Left forelimb (tissue), 1 donor: ENCODE results near the gene NYNRIN.
"Not testable (repeated sequence)": the region's sequence is repeated elsewhere in the genome, so short reads cannot be mapped to it uniquely, and the experiment has no call there.

ENCODE experiments used
- DNase-seq: peaks from one replicate; pipeline ENCODE4 v3.0.0-alpha.2; 2018; ENCODE audit warnings: low spot score

The NYNRIN gene

DNA sequence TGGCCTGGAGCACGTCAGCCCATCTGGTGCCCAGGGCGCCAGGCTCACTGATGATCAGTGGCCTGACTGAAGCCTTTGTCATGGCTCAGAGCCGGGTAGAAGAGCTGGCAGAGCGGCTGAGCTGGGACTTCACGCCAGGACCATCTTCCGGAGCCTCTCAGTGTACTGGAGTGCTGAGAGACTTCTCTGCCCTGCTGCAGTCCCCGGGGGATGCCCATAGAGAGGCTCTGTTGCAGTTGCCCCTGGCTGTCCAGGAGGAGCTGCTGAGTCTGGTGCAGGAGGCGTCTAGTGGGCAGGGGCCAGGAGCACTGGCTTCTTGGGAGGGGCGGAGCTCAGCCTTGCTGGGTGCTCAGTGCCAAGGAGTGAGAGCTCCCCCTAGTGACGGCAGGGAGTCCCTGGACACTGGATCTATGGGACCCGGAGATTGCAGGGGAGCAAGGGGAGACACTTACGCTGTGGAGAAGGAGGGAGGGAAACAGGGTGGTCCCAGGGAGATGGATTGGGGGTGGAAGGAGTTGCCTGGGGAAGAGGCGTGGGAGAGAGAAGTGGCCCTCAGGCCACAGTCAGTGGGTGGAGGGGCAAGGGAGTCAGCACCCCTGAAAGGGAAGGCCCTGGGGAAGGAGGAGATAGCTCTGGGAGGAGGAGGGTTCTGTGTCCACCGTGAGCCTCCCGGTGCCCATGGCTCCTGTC lies 32.9 kb downstream of the NYNRIN start:
- peak; percentile 86 for DNase-seq

- DNase-seq: peak; percentile 61
Observed at GRCh38 chr14:24432259-24433131, 33.7 kb downstream of the NYNRIN start.

DNA sequence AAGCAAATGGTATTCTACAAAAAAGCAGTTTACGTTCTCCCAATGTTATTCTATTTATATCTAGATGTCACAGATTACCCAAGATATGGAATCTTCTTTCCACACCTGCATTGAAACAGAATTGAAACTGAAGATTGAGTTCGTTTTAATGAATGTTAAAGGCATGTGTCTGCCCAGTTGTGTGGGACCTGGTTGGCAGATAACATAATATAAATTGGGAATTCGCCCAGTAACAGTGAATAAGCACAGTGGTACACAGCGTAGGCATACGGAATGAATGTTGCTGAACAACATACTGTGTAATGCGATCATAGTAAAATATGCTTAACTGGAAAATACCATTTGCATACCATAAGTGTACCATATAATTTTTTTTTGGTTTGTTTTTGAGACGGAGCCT lies 35.2 kb downstream of the NYNRIN start:
- no peak for DNase-seq

DNA sequence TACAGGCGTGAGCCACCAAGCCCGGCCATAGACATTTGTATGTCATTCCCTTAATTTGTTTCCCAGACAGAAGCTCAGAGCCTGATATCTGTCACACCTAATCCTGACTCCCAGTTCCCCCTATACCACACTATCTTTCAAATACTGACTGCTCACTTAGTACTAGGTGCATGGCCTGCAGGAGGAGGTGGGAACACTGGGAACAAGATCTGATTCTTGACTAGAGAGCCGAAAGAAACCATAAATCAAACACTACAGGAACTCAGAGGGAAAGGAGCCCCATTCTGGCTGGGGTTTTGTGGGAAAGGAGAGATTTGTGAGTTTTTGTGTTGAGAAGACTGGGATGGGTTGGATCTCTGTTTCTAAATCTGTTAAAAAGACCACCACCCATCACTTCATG lies 35.9 kb downstream of the NYNRIN start:
- DNase-seq: no peak

- no peak for DNase-seq
Observed at GRCh38 chr14:24435192-24435810, 36.5 kb downstream of the NYNRIN start.

- no peak for DNase-seq
Observed at GRCh38 chr14:24435998-24436354, 37.2 kb downstream of the NYNRIN start.

DNA sequence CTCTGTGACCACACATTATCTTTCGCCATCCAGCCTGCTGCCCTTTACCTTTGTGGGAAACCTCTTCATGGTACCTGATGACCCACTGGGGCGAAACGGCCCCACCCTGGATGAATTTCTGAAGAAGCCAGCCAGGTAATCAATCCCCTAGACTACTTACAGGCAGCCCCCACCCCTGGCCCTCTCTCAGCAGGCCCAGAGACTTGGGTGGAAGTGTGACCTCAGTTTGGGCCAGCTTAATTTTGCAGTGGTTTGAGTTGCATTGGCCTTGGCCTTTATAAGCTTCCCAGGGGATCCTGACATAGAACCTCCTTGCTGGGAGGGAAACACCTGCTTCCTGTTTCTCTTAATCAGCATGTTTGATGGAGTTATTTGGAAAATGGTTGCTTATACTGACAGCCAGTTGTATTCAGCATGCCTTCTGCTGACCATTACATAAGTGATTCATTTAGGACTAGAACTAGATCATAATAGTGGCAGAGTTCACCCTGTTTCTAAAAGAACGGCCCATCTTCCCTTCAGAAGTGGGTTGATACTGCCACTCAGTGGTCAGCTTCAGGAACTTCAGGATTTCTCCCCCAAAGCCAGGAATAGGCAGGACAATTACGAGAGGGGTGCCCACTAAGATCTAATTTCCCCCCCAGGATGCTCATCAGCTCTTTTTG lies 37.7 kb downstream of the NYNRIN start:
- no peak for DNase-seq

DNA sequence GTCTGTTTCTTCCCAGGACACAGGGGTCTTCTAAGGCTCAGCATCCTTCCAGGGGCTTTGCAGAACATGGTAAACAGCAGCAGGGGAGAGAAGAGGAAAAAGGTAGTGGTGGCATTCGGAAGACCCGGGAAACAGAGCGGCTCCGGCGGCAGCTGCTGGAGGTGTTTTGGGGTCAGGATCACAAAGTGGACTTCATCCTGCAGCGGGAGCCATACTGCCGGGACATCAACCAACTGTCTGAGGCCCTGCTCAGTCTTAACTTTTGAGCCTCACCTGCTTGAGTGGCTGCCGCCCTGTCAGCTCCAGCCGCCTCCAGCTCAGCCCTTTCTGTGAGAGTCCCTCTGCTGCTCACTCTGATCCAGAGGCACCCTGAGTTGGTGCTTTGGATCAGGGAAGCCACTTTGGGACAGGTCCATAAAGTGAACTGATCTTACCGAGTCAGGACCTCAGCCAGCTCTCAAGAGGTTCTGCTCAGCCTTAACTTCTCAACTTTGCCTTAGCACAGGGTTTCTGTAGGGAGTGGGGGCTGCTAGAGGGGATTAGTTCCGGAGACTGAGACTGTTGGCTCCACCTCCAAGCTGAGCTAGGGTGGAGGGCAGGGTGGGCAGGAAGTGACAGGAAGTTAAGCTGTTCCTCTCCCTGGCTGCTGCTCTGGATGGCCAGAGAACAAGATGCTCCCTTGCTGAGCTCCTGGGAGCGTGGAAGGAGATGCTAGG lies 38.4 kb downstream of the NYNRIN start:
- DNase-seq: no peak

DNA sequence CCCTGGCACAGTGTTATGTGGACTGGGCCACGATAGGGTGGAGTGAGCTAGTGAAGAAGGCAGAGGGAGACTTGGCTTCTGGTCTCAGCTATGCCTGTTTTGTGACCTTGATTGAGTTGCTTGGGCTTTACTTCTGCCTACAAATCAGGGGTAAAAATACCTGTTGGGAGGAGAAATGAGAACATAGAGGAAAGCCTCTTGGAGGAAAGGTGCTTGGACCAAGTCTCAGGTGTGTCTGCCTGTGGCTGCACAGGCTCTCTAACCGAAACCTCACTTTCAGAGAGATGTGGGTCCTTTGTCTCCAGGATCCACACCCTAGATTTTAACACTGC lies 38.9 kb downstream of the NYNRIN start:
- no peak for DNase-seq

DNA sequence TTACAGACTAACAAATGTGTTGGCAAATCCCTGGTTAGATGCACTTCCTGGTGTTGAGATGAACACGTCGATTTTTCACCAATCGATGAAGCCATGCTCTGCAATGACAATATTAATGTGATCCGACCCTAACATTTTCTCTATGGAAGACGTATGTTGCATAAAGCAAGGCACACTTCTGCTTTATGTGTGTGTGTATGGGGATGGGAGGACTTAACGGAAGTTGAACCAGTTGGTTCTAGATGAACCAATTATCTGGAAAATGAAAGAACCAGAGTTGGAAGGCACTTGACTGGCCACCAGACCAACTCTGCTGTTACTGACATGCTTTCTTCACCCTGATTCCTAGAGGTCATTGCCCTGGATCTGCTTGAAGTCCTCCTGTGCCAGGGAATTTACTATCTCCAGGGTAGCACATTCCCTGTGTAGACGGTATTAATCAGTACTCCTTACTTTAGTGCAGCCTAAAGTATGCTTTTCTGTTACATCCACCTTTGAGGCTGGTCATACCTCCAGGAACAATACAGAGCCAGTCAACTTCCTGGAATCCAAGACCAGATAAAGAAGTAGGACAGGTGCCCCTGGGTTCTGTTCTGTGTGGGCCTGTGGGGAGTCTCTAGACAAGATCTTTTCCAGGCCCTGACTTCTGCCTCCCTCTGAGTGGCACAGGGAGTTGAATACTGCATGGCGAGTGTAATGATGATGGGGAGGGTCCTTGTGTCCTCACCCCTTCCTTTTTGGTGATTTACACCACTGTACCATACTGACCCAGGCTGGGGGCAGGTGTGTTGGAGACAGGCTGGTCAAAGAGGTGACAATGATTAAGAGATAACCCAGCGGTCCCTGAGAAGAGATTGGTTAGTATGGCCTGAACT lies 39.7 kb downstream of the NYNRIN start:
- DNase-seq: no peak

GRCh38 chr14:24439257-24439656 lies 40.5 kb downstream of the NYNRIN start:
- DNase-seq: no peak

DNA sequence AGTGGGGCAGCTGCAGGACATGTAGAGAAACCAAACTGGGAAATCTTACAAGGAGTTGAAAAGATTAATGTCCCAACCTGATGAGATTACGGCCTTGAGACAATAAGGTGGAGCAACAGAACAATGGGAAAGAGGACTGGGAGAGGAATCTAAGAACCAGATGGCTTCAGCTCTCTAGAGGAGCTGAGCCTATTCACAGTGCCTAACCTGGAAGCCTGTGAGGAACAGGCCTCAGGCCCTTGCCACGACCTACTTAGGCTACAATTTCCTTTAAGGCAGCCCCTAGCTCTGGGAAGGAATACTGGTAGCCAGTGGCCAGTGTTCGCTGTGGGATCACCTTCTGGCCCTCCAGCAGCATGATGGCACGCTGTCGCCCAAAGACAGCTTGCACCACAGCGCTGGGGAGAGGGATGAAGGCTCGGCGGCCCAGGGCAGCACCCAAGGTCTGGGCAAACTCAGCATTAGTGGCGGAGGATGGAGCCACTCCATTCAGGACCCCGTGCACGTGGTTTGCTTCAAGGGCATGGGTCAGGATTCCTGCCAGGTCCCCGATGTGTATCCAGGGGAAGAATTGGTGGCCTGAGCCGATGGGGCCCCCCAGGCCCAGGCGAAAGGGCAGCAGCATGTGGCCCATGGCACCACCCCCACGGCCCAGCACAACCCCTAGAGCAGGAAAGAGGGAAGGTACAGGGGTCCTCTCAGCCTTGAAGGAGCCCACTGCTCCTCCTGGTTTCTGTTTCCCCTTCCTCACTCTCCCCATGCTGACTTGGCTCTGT lies 41.2 kb downstream of the NYNRIN start:
- no peak for DNase-seq

DNA sequence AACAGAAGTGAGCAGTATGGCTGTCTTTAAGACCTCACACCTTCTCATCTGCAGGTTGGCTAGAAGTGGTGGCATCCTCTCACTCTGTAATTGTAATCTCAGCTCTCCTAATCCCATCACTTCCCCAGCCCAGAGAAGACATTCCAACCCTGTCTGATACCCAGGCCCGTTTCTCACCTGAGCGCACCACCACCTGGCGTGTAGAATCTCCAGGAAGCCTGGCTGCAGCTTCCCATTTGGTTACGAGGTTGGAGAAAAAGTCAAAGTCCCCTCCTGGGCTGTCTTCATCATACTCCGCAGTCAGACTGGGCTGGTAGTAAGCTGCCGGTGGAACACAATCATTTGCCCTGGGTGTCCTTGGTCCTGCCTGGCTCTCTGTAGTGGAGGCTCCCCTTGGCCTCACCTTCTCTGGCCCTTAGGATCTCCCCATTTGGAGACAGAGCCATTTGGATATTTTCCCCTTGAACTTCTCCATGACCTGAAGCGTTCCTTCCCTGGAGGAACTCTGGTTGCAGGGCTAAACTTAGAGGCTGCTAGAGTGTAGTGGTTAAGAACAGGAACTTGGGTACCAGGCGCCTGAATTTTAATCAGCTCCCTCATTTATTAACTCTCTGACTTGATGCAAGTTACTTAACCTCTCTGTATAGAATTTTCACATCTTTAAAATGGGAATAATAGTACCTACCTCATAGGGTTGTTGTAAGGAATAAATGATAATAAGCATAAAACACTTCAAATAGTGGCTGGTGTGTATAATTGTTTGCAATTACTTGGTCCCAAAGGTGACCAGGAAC lies 42.0 kb downstream of the NYNRIN start:
- no peak for DNase-seq

- no peak for DNase-seq
Observed at GRCh38 chr14:24441485-24441884, 42.7 kb downstream of the NYNRIN start.

- peak; percentile 72 for DNase-seq
Observed at GRCh38 chr14:24441904-24442239, 43.1 kb downstream of the NYNRIN start.

DNA sequence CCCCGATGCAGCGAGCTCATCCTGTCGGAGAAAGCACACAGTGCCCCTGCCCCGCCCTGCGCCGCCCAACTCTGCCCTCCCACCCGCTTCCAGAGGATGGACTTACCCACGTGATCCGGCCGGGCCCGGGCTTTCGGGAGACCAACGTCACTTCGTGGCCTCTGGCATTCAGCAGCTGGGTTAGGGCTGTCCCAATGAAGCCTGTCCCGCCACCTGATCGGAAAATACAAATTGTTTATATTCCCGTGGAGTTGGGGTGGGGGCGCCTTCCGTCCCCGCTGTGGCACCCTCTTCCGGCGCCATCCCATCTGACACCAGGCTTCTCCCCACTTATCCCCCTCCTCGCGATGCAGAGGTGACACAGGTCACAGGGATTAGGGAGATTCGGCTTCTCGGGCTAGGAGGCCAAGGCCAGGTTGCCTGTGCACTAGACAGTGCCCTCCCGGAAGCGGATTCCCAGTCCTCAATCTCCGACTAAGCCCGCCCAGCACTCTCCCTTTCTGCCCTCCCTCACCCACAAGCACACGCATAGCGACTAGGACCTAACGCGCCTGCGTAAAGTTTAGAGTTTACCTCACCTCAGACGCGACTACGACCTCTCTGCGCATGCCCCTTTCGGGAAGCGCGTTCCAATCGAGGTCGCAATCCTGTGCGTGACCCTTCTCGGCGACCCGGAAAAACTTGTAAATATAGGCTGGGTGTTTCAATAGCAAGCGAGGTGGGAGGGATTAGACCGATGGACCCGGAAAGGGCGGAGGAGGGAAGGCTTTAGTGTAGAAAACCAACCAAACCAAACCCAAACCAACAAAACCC lies 43.6 kb downstream of the NYNRIN start, which contains the start of gene SDR39U1:
SDR39U1 (minus strand) TSS at position 537 of the 813 bp plus-strand sequence; CDS start at position 530, 7 bp downstream.
- peak; percentile 97 for DNase-seq

DNA sequence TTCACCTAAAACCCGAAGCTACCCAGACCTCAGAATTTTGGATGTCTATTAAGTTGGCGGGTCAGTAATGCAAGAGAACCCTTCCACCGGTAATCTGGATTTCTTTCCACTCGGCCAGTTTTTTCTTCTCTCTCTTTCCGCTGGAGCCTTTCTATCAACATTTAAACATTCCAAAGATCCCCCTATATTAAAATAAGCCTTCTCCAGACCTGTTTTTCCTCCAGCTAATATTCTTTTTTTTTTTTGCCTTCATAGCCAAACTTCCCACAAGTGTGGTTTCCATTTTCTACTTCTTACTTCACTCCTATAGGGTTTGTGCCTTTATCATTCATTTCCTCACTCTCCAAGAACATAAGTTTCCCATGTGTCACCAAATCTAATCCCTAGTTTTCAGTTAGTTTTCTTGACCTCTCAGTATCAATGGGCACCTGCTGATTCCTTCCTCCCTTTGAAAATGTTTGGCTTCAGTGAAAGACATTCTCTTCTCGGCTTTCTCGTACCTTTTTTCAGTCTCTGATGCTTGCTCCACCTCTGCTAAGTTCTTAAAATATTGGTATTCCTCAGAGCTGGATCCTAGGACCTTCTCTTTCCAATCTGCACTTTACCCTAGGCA lies 44.4 kb downstream of the NYNRIN start:
- DNase-seq: no peak

DNA sequence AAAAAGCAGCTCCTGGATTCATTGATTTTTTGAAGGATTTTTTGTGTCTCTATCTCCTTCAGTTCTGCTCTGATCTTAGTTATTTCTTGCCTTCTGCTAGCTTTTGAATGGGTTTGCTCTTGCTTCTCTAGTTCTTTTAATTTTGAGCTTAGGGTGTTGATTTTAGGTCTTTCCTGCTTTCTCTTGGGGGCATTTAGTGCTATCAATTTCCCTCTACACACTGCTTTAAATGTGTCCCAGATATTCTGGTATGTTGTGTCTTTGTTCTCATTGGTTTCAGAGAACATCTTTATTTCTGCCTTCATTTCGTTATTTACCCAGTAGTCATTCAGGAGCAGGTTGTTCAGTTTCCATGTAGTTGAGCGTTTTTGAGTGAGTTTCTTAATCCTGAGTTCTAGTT lies 52.0 kb downstream of the NYNRIN start:
- DNase-seq: not testable (repeated sequence)
